Skeletal muscle tissue (tissue), 4 donors: ENCODE data around the gene GRID1. TPM values are rescaled to one million over a fixed set of nuclear protein-coding genes. Genes with fewer than 3 reads are reported as not detected.

Source experiments
- H3K27ac ChIP-seq: one replicate; pipeline ENCODE4 v1.7.0; 2013; ENCODE audit warnings: mild to moderate bottlenecking, low read depth, low read length, inconsistent platforms
- H3K27me3 ChIP-seq, 3 donors: one replicate each; pipeline ENCODE4 v1.7.0; 2013; ENCODE audit warnings: low read length in 3 of 3; ENCODE audit not compliant: control insufficient read depth in 3 of 3, insufficient read depth in 3 of 3
- H3K36me3 ChIP-seq, 3 donors: one replicate each; pipeline ENCODE4 v1.7.0; 2013; ENCODE audit warnings: low read length in 3 of 3; ENCODE audit not compliant: control insufficient read depth in 3 of 3, insufficient read depth in 3 of 3
- H3K4me1 ChIP-seq, 3 donors: one replicate each; pipeline ENCODE4 v1.7.0; 2013; ENCODE audit warnings: low read length in 3 of 3, mild to moderate bottlenecking in 3 of 3; ENCODE audit not compliant: control insufficient read depth in 3 of 3, insufficient read depth in 3 of 3
- H3K4me3 ChIP-seq, 3 donors: one replicate each; pipeline ENCODE4 v1.7.0; 2013; ENCODE audit warnings: low read length in 3 of 3
- H3K9ac ChIP-seq, 3 donors: one replicate each; pipeline ENCODE4 v1.7.0; 2013; ENCODE audit warnings: low read length in 3 of 3, mild to moderate bottlenecking in 3 of 3, moderate library complexity in 2 of 3, low read depth in 1 of 3
- H3K9me3 ChIP-seq, 3 donors: one replicate each; pipeline ENCODE4 v1.7.0; 2013; ENCODE audit warnings: low read length in 3 of 3; ENCODE audit not compliant: control insufficient read depth in 3 of 3
- total RNA-seq: library from RNA; depleted of rRNA; stranded (reverse); fragments of >200 nt; gene quantifications from one replicate; pipeline ENCODE4 v1.2.3, GENCODE V29; 2014
- donor health status: Osteomylitis.

Gene GRID1
- total RNA-seq, 1 donor from 2014 or later, result 2.1 TPM

- no peaks in the 10 kb centered on the region for H3K9me3 ChIP-seq
- H3K27me3 ChIP-seq, result peaks cover 2 to 24% (median 7%) of the 10 kb centered on the region in 3 donors
- H3K9ac ChIP-seq, result no peak overlapping the region
- H3K4me1 ChIP-seq, result no peaks in the 10 kb centered on the region
- no peak overlapping the region for H3K4me3 ChIP-seq
- H3K27ac ChIP-seq, result no peak overlapping the region
- H3K36me3 ChIP-seq, result no peaks in the 10 kb centered on the region
Measured at GRCh38 chr10:86298501-86299001, 68.0 kb downstream of the GRID1 start.

GRCh38 chr10:86295791-86296190, 70.8 kb downstream of the GRID1 start:
- Histone ChIP-seq H3K4me3 (no peak overlapping the region), H3K9me3 (no peaks in the 10 kb centered on the region), H3K9ac (no peak overlapping the region), H3K36me3 (no peaks in the 10 kb centered on the region), H3K4me1 (no peaks in the 10 kb centered on the region), H3K27ac (no peak overlapping the region), H3K27me3 (peaks cover 2 to 14% (median 7%) of the 10 kb centered on the region in 3 donors)

GRCh38 chr10:86295351-86295750, 71.2 kb downstream of the GRID1 start:
- Histone ChIP-seq H3K27ac (no peak overlapping the region), H3K36me3 (no peaks in the 10 kb centered on the region), H3K9ac (no peak overlapping the region)

GRCh38 chr10:86294346-86295265, 72.0 kb downstream of the GRID1 start:
- Histone ChIP-seq H3K9me3 (no peaks in the 10 kb centered on the region), H3K4me1 (no peaks in the 10 kb centered on the region), H3K36me3 (no peaks in the 10 kb centered on the region), H3K27ac (no peak overlapping the region), H3K9ac (no peak overlapping the region), H3K4me3 (no peak overlapping the region), H3K27me3 (peaks cover 2 to 14% (median 7%) of the 10 kb centered on the region in 3 donors)

More at GRCh38 chr10:86295351-86295750, 71.2 kb downstream of the GRID1 start:
- H3K9me3 ChIP-seq, result no peaks in the 10 kb centered on the region
- H3K27me3 ChIP-seq, result peaks cover 2 to 14% (median 7%) of the 10 kb centered on the region in 3 donors
- H3K4me1 ChIP-seq, result no peaks in the 10 kb centered on the region
- no peak overlapping the region for H3K4me3 ChIP-seq

GRCh38 chr10:86293396-86293791, 73.2 kb downstream of the GRID1 start:
- H3K9me3 ChIP-seq, result no peaks in the 10 kb centered on the region
- no peak overlapping the region for H3K9ac ChIP-seq
- H3K36me3 ChIP-seq, result no peaks in the 10 kb centered on the region
- H3K27me3 ChIP-seq, result peaks cover 0 to 10% (median 7%) of the 10 kb centered on the region in 3 donors
- H3K27ac ChIP-seq, result no peak overlapping the region
- no peak overlapping the region for H3K4me3 ChIP-seq
- no peaks in the 10 kb centered on the region for H3K4me1 ChIP-seq

- no peaks in the 10 kb centered on the region for H3K36me3 ChIP-seq
- H3K27ac ChIP-seq, result no peak overlapping the region
- H3K4me3 ChIP-seq, result no peak overlapping the region
- no peak overlapping the region for H3K9ac ChIP-seq
- no peaks in the 10 kb centered on the region for H3K9me3 ChIP-seq
- H3K4me1 ChIP-seq, result no peaks in the 10 kb centered on the region
- peaks cover 0 to 10% (median 7%) of the 10 kb centered on the region in 3 donors for H3K27me3 ChIP-seq
Measured at GRCh38 chr10:86292462-86293395, 73.9 kb downstream of the GRID1 start.

GRCh38 chr10:86291616-86292340, 74.8 kb downstream of the GRID1 start:
- H3K4me3 ChIP-seq, result no peak overlapping the region
- no peak overlapping the region for H3K27ac ChIP-seq
- no peak overlapping the region for H3K9ac ChIP-seq
- no peaks in the 10 kb centered on the region for H3K36me3 ChIP-seq
- no peaks in the 10 kb centered on the region for H3K9me3 ChIP-seq
- H3K4me1 ChIP-seq, result no peaks in the 10 kb centered on the region
- peaks cover 0 to 14% (median 8%) of the 10 kb centered on the region in 3 donors for H3K27me3 ChIP-seq

- H3K36me3 ChIP-seq, result no peaks in the 10 kb centered on the region
- no peaks in the 10 kb centered on the region for H3K4me1 ChIP-seq
- no peak overlapping the region for H3K9ac ChIP-seq
- no peaks in the 10 kb centered on the region for H3K9me3 ChIP-seq
- peaks cover 0 to 13% (median 11%) of the 10 kb centered on the region in 3 donors for H3K27me3 ChIP-seq
- H3K4me3 ChIP-seq, result no peak overlapping the region
- no peak overlapping the region for H3K27ac ChIP-seq
Measured at GRCh38 chr10:86290933-86291615, 75.5 kb downstream of the GRID1 start.

GRCh38 chr10:86289577-86289868, 77.1 kb downstream of the GRID1 start:
- peaks cover 0 to 14% (median 9%) of the 10 kb centered on the region in 3 donors for H3K27me3 ChIP-seq
- no peak overlapping the region for H3K4me3 ChIP-seq
- no peak overlapping the region for H3K27ac ChIP-seq
- H3K9me3 ChIP-seq, result no peaks in the 10 kb centered on the region
- no peaks in the 10 kb centered on the region for H3K36me3 ChIP-seq
- H3K9ac ChIP-seq, result no peak overlapping the region
- no peaks in the 10 kb centered on the region for H3K4me1 ChIP-seq
